Endothelial cell of umbilical vein (primary cell): ENCODE data around the gene CAPRIN2. TPM values are rescaled to one million over a fixed set of nuclear protein-coding genes. Genes with fewer than 3 reads are reported as not detected.

Experiments used
- BruUV-seq: library from RNA; stranded (reverse); fragments of 400-500 nt; replicated peaks from 2 replicates; lab custom pipeline; 2021; lab: Mats Ljungman, UMichigan
- CTCF ChIA-PET: fragments of 300-600, 350-600 bp; sonication (Branson Sonifier 250); formaldehyde crosslinking; loops from one replicate; lab custom pipeline; 2021; ENCODE audit warnings: antibody characterized with exemption, inconsistent platforms; lab: Charles Lee
- POLR2A ChIA-PET: fragments of 300-600, 350-600 bp; sonication (Branson Sonifier 250); formaldehyde crosslinking; loops from one replicate; lab custom pipeline; 2021; ENCODE audit warnings: antibody characterized with exemption, inconsistent platforms; lab: Charles Lee
- DNase-seq: peaks from one replicate; pipeline ENCODE4 v3.0.0-alpha.2; 2011; ENCODE audit warnings: low read depth, low spot score
- FAIRE-seq: peaks from 2 replicates; lab custom pipeline; 2011; peaks lifted over from hg19 to GRCh38; lab: Jason Lieb, UNC
- H2AFZ ChIP-seq: 2 replicates; pipeline ENCODE4 v1.6.0; 2012; ENCODE audit warnings: low read depth, low read length, control low read depth, inconsistent platforms
- H3K27ac ChIP-seq: 2 replicates; pipeline ENCODE4 v1.5.1; 2011; ENCODE audit warnings: low read depth, mild to moderate bottlenecking, control low read depth, low read length, moderate library complexity; ENCODE audit not compliant: insufficient read depth
- H3K27me3 ChIP-seq, 2 experiments: 2 replicates each; pipeline versions ENCODE4 v1.6.0 to v1.6.1; 2011; ENCODE audit warnings: low read length in 2 of 2, mixed read lengths in 1 of 2; ENCODE audit not compliant: control insufficient read depth in 2 of 2, insufficient read depth in 2 of 2
- H3K36me3 ChIP-seq, 2 experiments: 2 replicates in 1 of 2; 3 replicates in 1 of 2; pipeline ENCODE4 v1.5.1; 2011; ENCODE audit warnings: low read length in 2 of 2, mild to moderate bottlenecking in 1 of 2, moderate library complexity in 1 of 2; ENCODE audit not compliant: control insufficient read depth in 2 of 2, insufficient read depth in 2 of 2; ENCODE audit errors: extremely low read depth in 1 of 2
- H3K4me1 ChIP-seq: 3 replicates; pipeline ENCODE4 v1.5.1; 2011; ENCODE audit warnings: mild to moderate bottlenecking, low read length; ENCODE audit not compliant: control insufficient read depth, insufficient read depth; ENCODE audit errors: extremely low read depth
- H3K4me2 ChIP-seq: 2 replicates; pipeline ENCODE4 v1.6.1; 2011; ENCODE audit warnings: low read length, control low read depth, mixed read lengths; ENCODE audit not compliant: insufficient read depth
- H3K4me3 ChIP-seq, 3 experiments: fragments of 200-600 bp in 1 of 3; sonication (generic), shearing (Covaris generic) in 1 of 3; replicated peaks in 1 of 3; 2 replicates each; pipeline ENCODE4 v1.5.1; 2011 to 2016; ENCODE audit warnings: control low read depth in 3 of 3, low read length in 3 of 3, mild to moderate bottlenecking in 2 of 3, inconsistent platforms in 1 of 3, low read depth in 1 of 3, moderate library complexity in 1 of 3; ENCODE audit not compliant: insufficient read depth in 1 of 3
- H3K79me2 ChIP-seq: 2 replicates; pipeline ENCODE4 v1.6.0; 2012; ENCODE audit warnings: low read length, inconsistent platforms; ENCODE audit not compliant: control insufficient read depth, insufficient read depth
- H3K9ac ChIP-seq: replicated peaks from 2 replicates; pipeline ENCODE3; 2011; ENCODE audit warnings: low read length, control low read depth; ENCODE audit not compliant: insufficient read depth; ENCODE audit errors: extremely low read depth
- H3K9me1 ChIP-seq: replicated peaks from 3 replicates; pipeline ENCODE4 v1.6.0; 2011; ENCODE audit warnings: mild to moderate bottlenecking, low read length; ENCODE audit not compliant: control insufficient read depth, insufficient read depth; ENCODE audit errors: extremely low read depth
- H3K9me3 ChIP-seq: replicated peaks from 2 replicates; pipeline ENCODE4 v1.5.1; 2012; ENCODE audit warnings: low read length, inconsistent platforms; ENCODE audit not compliant: control insufficient read depth, insufficient read depth
- H4K20me1 ChIP-seq: replicated peaks from 2 replicates; pipeline ENCODE3; 2011; ENCODE audit warnings: mild to moderate bottlenecking, low read length; ENCODE audit not compliant: control insufficient read depth, insufficient read depth; ENCODE audit errors: extremely low read depth
- EZH2 ChIP-seq: IDR thresholded peaks from 2 replicates; pipeline ENCODE4 v1.6.1; 2012; ENCODE audit warnings: borderline replicate concordance, low read depth, mild to moderate bottlenecking, moderate library complexity, low read length, inconsistent platforms; ENCODE audit not compliant: severe bottlenecking
- FOS ChIP-seq: IDR thresholded peaks from 2 replicates; pipeline ENCODE4 v1.6.1; 2011; ENCODE audit warnings: mild to moderate bottlenecking, low read length, moderate library complexity, borderline replicate concordance; ENCODE audit not compliant: insufficient read depth
- GATA2 ChIP-seq: IDR thresholded peaks from 2 replicates; pipeline ENCODE4 v1.7.0; 2011; ENCODE audit warnings: low read depth, mild to moderate bottlenecking, moderate library complexity, mixed read lengths, low read length; ENCODE audit not compliant: insufficient read length, insufficient read depth
- JUN ChIP-seq: IDR thresholded peaks from 2 replicates; pipeline ENCODE4 v1.6.1; 2011; ENCODE audit warnings: borderline replicate concordance, low read depth; ENCODE audit not compliant: insufficient read length, insufficient read depth
- MYC ChIP-seq: IDR thresholded peaks from one replicate; pipeline ENCODE4 v1.6.1; 2011; ENCODE audit warnings: mild to moderate bottlenecking, low read depth, low read length
- POLR2A ChIP-seq: IDR thresholded peaks from 2 replicates; pipeline ENCODE4 v1.6.1; 2012; ENCODE audit warnings: low read depth, mild to moderate bottlenecking, control low read depth, low read length
- POLR2AphosphoS5 ChIP-seq: IDR thresholded peaks from 2 replicates; pipeline ENCODE4 v1.6.1; 2012; ENCODE audit warnings: low read depth, mild to moderate bottlenecking, control low read depth, low read length, moderate library complexity; ENCODE audit not compliant: insufficient read depth
- dilution Hi-C: fragments of 300-500 bp; cut with MboI; formaldehyde crosslinking; loops from one replicate; pipeline ENCODE4 v1.15.0; 2019; ENCODE audit warnings: low sequenced_read_pairs; ENCODE audit not compliant: extremely low pct_ligation_motif_present
- intact Hi-C: fragments of 100-400 bp; cut with micrococcal nuclease; formaldehyde crosslinking; loops from one replicate; pipeline ENCODE4 v1.10.0; 2022
- polyA plus RNA-seq, 4 experiments: library from polyadenylated mRNA; depleted of rRNA in 3 of 4; stranded (reverse) in 3 of 4; unstranded in 1 of 4; fragments of >200 nt; gene quantifications; 2 replicates each; pipeline versions ENCODE4 v1.2.1 to v1.2.3, GENCODE V29; 2011 to 2012; ENCODE audit warnings: missing spikeins in 1 of 4
- total RNA-seq: library from RNA; stranded (reverse); gene quantifications from 2 replicates; pipeline ENCODE4 v1.2.3, GENCODE V29; 2021
- TF ChIP-seq, protein P1 (sequence below): IDR thresholded peaks from 2 replicates; pipeline ENCODE4 v1.6.1; 2011; ENCODE audit not compliant: insufficient read depth, insufficient read length
- TF ChIP-seq, protein P2 (sequence below), 2 donors: IDR thresholded peaks; 1 replicate in 1 of 2; 2 replicates in 1 of 2; pipeline ENCODE4 v1.5.1; 2011; ENCODE audit warnings: low read length in 2 of 2, mild to moderate bottlenecking in 2 of 2, moderate library complexity in 2 of 2, control low read depth in 1 of 2, inconsistent platforms in 1 of 2, low read depth in 1 of 2; ENCODE audit not compliant: insufficient read depth in 1 of 2; ENCODE audit errors: extremely low read depth in 1 of 2

The CAPRIN2 gene
- total and polyA plus RNA-seq, 2 donors (not counting 3 experiments of a cell fraction or from before 2014, with no cell fraction given) = 13.5 to 25.0 TPM

DNA sequence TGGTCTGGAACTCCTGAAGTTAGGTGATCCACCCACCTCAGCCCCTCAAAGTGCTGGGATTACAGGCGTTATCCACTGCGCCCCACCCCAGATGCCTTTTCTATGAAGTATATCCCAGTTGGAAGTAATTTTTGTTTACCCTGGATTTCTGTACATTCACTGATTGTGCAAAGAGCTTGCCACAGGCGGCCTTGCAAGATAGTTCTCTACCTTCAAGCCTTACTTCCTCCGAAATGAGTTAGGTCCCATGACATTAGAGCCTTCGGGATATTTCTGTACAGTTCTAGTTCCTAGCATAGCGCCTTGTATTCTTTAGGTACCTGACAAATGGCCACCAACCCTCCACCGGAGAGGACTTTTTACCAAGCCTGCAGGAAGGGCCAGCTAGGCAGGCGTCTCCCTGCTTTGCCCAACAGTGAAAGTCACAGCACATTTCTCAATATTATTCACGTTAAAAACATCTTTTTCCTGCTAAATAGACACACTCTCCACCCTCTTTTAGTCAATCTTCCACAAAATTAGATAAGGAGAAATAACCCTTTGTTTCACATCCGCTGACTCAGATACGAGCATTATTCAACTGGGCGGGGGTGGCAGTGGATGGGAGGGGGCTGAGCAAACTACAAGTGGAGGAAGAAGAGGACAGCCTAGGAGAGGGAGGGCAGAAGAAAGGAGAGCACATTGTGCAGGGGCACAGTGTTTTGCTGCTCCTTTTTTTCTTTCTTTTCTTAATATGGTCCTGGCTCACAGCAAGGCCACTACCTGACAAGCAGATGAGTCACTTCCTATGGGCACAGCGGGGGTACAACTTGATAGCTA, 40.0 kb upstream of the CAPRIN2 start:
- intact Hi-C loops (loop anchor here (1.0 to 10.0 kb wide), 7 partner anchors 40 to 1560 kb away; partner anchors contain the start of genes CAPRIN2 and IPO8), dilution Hi-C loops (no loop called here)
- DNase-seq (peak; percentile 93), FAIRE-seq (peak; percentile 95)
- Histone ChIP-seq H3K27me3 (no peaks in the 10 kb centered on the region), H3K4me3 (peak overlapping the region in 1 of 3 experiments; percentile 25), H3K36me3 (no peaks in the 10 kb centered on the region), H3K4me1 (peaks cover 39% of the 10 kb centered on the region), H3K4me2 (peak overlapping the region; percentile 71), H3K27ac (peak overlapping the region; percentile 97), H3K9me1 (no peaks in the 10 kb centered on the region), H3K9me3 (no peaks in the 10 kb centered on the region), H2AFZ (no peak overlapping the region), H3K79me2 (peaks cover 2% of the 10 kb centered on the region), H3K9ac (peak overlapping the region; percentile 79), H4K20me1 (no peaks in the 10 kb centered on the region)
- ChIA-PET POLR2A (interaction anchor here (0.5 to 1.9 kb wide), 2 partner anchors 41 to 531 kb away, joined by 4 to 22 read pairs; partner anchors contain the start of genes CAPRIN2 and SINHCAF), CTCF (interaction anchor here (1.5 to 3.3 kb wide), 4 partner anchors 23 to 337 kb away, joined by 3 to 55 read pairs (median 6); partner anchors contain the start of genes CAPRIN2 and IPO8)
- no TSS peak for BruUV-seq
- TF ChIP-seq POLR2A = peak; percentile 63
- peak; percentile 58 for TF ChIP-seq POLR2AphosphoS5
- no peak for TF ChIP-seq EZH2
- peak; percentile 90 for TF ChIP-seq GATA2
- peak; percentile 91 for TF ChIP-seq MYC
- peak; percentile 97 for TF ChIP-seq FOS
- TF ChIP-seq, protein P1, sequence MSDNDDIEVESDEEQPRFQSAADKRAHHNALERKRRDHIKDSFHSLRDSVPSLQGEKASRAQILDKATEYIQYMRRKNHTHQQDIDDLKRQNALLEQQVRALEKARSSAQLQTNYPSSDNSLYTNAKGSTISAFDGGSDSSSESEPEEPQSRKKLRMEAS = no peak
- TF ChIP-seq, protein P2, sequence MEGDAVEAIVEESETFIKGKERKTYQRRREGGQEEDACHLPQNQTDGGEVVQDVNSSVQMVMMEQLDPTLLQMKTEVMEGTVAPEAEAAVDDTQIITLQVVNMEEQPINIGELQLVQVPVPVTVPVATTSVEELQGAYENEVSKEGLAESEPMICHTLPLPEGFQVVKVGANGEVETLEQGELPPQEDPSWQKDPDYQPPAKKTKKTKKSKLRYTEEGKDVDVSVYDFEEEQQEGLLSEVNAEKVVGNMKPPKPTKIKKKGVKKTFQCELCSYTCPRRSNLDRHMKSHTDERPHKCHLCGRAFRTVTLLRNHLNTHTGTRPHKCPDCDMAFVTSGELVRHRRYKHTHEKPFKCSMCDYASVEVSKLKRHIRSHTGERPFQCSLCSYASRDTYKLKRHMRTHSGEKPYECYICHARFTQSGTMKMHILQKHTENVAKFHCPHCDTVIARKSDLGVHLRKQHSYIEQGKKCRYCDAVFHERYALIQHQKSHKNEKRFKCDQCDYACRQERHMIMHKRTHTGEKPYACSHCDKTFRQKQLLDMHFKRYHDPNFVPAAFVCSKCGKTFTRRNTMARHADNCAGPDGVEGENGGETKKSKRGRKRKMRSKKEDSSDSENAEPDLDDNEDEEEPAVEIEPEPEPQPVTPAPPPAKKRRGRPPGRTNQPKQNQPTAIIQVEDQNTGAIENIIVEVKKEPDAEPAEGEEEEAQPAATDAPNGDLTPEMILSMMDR (IDR thresholded peaks at IDR 0.05; ENCODE audit: extremely low read depth in 1 of 2, insufficient read depth in 1 of 2, low read depth in 1 of 2, low read length in 2 of 2) = no peak
- TF ChIP-seq JUN = peak; percentile 72
